MCF 10A (cell line): ENCODE data around the gene MYH10. TPM values are rescaled to one million over a fixed set of nuclear protein-coding genes. Genes with fewer than 3 reads are reported as not detected.

Experiments
- BruUV-seq: library from RNA; stranded (reverse); fragments of 400-500 nt; replicated peaks from 2 replicates; lab custom pipeline; 2021; lab: Mats Ljungman, UMichigan
- CTCF ChIA-PET: fragments of 300-600 bp; sonication (Branson Sonifier 250); formaldehyde crosslinking; extraction: SDS; loops from one replicate; lab custom pipeline; 2021; ENCODE audit warnings: antibody characterized with exemption, inconsistent platforms; lab: Yijun Ruan, JAX
- POLR2A ChIA-PET: fragments of 300-600, 350-650 bp; sonication (Branson Sonifier 250); formaldehyde crosslinking; extraction: SDS; loops from one replicate; lab custom pipeline; 2020; ENCODE audit warnings: antibody characterized with exemption, inconsistent platforms; lab: Yijun Ruan, JAX
- DNase-seq: peaks from one replicate; pipeline ENCODE4 v3.0.0-alpha.2; 2018; ENCODE audit not compliant: unreplicated experiment
- H3K27ac Mint-ChIP-seq: one replicate; pipeline ENCODE4 v1.8.0; 2022; ENCODE audit warnings: mild to moderate bottlenecking, low read depth, mixed read lengths; ENCODE audit not compliant: unreplicated experiment
- H3K27me3 Mint-ChIP-seq: one replicate; pipeline ENCODE4 v1.8.0; 2022; ENCODE audit warnings: mixed read lengths; ENCODE audit not compliant: insufficient read depth, unreplicated experiment
- H3K36me3 Mint-ChIP-seq: one replicate; pipeline ENCODE4 v1.8.0; 2022; ENCODE audit warnings: mild to moderate bottlenecking, moderate library complexity, mixed read lengths; ENCODE audit not compliant: insufficient read depth, unreplicated experiment
- H3K4me1 Mint-ChIP-seq: one replicate; pipeline ENCODE4 v1.8.0; 2022; ENCODE audit warnings: mixed read lengths; ENCODE audit not compliant: insufficient read depth, unreplicated experiment
- H3K4me3 Mint-ChIP-seq: one replicate; pipeline ENCODE4 v1.8.0; 2022; ENCODE audit warnings: mild to moderate bottlenecking, moderate library complexity, mixed read lengths; ENCODE audit not compliant: unreplicated experiment
- H3K9me3 Mint-ChIP-seq: one replicate; pipeline ENCODE4 v1.8.0; 2022; ENCODE audit warnings: mixed read lengths; ENCODE audit not compliant: unreplicated experiment
- CTCF ChIP-seq: fragments of 200-600 bp; IDR thresholded peaks from one replicate; pipeline ENCODE4 v1.8.0; 2022; ENCODE audit warnings: antibody characterized with exemption, mild to moderate bottlenecking; ENCODE audit not compliant: unreplicated experiment
- intact Hi-C: fragments of 100-400 bp; cut with micrococcal nuclease; formaldehyde crosslinking; loops from 2 replicates; pipeline ENCODE4 v1.14.1; 2022
- total RNA-seq: library from RNA; stranded (reverse); gene quantifications from 2 replicates; pipeline ENCODE4 v1.2.3, GENCODE V29; 2022

Gene MYH10
- total RNA-seq, 1 experiment from 2014 or later = 43.0 TPM

- H3K27ac Mint-ChIP-seq = peak overlapping the region; percentile 92
- no peak for TF ChIP-seq CTCF
These were observed 1.8 kb downstream of the MYH10 start for GRCh38 chr17:8628609-8629169.

GRCh38 chr17:8628172-8628571 lies 2.4 kb downstream of the MYH10 start:
- BruUV-seq = no TSS peak
- no peaks in the 10 kb centered on the region for H3K9me3 Mint-ChIP-seq
- no peaks in the 10 kb centered on the region for H3K27me3 Mint-ChIP-seq
- ChIA-PET POLR2A (interaction anchor here (0.6 to 2.1 kb wide), 8 partner anchors 8 to 512 kb away, joined by 3 to 9 read pairs (median 4); no protein-coding TSS in a partner anchor), CTCF (interaction anchor here (1.2 kb wide), 1 partner anchor 17 kb away, joined by 4 read pairs; no protein-coding TSS in a partner anchor)
- no peaks in the 10 kb centered on the region for H3K36me3 Mint-ChIP-seq
- H3K4me1 Mint-ChIP-seq = peaks cover 16% of the 10 kb centered on the region
- H3K27ac Mint-ChIP-seq = no peak overlapping the region
- no peak for TF ChIP-seq CTCF
- DNase-seq = peak; percentile 27
- intact Hi-C loops = no loop called here
- H3K4me3 Mint-ChIP-seq = peak overlapping the region; percentile 97

More at GRCh38 chr17:8628609-8629169, 1.8 kb downstream of the MYH10 start:
- POLR2A ChIA-PET = interaction anchor here (0.6 to 2.1 kb wide), 8 partner anchors 9 to 511 kb away, joined by 3 to 9 read pairs (median 3); no protein-coding TSS in a partner anchor
- H3K27me3 Mint-ChIP-seq = no peaks in the 10 kb centered on the region
- intact Hi-C loops = no loop called here
- H3K4me3 Mint-ChIP-seq = peak overlapping the region; percentile 97
- peaks cover 16% of the 10 kb centered on the region for H3K4me1 Mint-ChIP-seq
- CTCF ChIA-PET = interaction anchor here (1.2 kb wide), 1 partner anchor 18 kb away, joined by 4 read pairs; no protein-coding TSS in a partner anchor
- H3K9me3 Mint-ChIP-seq = no peaks in the 10 kb centered on the region
- BruUV-seq = TSS peak; percentile 40
- no peak for DNase-seq
- no peaks in the 10 kb centered on the region for H3K36me3 Mint-ChIP-seq

GRCh38 chr17:8623591-8623990 lies 6.9 kb downstream of the MYH10 start:
- intact Hi-C loops = no loop called here
- Mint-ChIP-seq H3K4me3 (no peak overlapping the region), H3K27me3 (no peaks in the 10 kb centered on the region), H3K36me3 (no peaks in the 10 kb centered on the region), H3K27ac (peak overlapping the region; percentile 8), H3K9me3 (no peaks in the 10 kb centered on the region), H3K4me1 (peaks cover 21% of the 10 kb centered on the region)
- no peak for TF ChIP-seq CTCF
- no TSS peak for BruUV-seq
- DNase-seq = no peak
- ChIA-PET CTCF (interaction anchor here (1.2 to 1.3 kb wide), 2 partner anchors 12 to 162 kb away, joined by 3 to 5 read pairs; no protein-coding TSS in a partner anchor), POLR2A (interaction anchor here (1.2 kb wide), 1 partner anchor 11 kb away, joined by 5 read pairs; no protein-coding TSS in a partner anchor)

- no peak for DNase-seq
- H3K27ac Mint-ChIP-seq = no peak overlapping the region
- H3K9me3 Mint-ChIP-seq = no peaks in the 10 kb centered on the region
- H3K27me3 Mint-ChIP-seq = no peaks in the 10 kb centered on the region
- H3K4me1 Mint-ChIP-seq = peaks cover 15% of the 10 kb centered on the region
- intact Hi-C loops = no loop called here
- BruUV-seq = no TSS peak
- no peak overlapping the region for H3K4me3 Mint-ChIP-seq
- ChIA-PET POLR2A (interaction anchor here (0.9 to 1.2 kb wide), 3 partner anchors 9 to 63 kb away, joined by 4 to 5 read pairs (median 4); no protein-coding TSS in a partner anchor), CTCF (no interaction called here)
- TF ChIP-seq CTCF = no peak
- H3K36me3 Mint-ChIP-seq = no peaks in the 10 kb centered on the region
These were observed 8.3 kb downstream of the MYH10 start for GRCh38 chr17:8622191-8622590.
